HFFc6 (cell line): Measurements from ENCODE around the gene MTA1. TPM values are rescaled to one million over a fixed set of nuclear protein-coding genes. Genes with fewer than 3 reads are reported as not detected.
A peak's percentile ranks its signal among the peaks of the same experiment; 100 is the strongest.

Experiments used
- DNase-seq: peaks from one replicate; pipeline ENCODE4 v3.0.0-alpha.2; 2018
- H3K27ac Mint-ChIP-seq: 2 replicates; pipeline ENCODE4 v1.8.0; 2020; ENCODE audit warnings: mild to moderate bottlenecking, mixed read lengths
- H3K27me3 Mint-ChIP-seq: 2 replicates; pipeline ENCODE4 v1.8.0; 2021; ENCODE audit warnings: mild to moderate bottlenecking, moderate library complexity, mixed read lengths; ENCODE audit not compliant: insufficient read depth
- H3K36me3 Mint-ChIP-seq: 2 replicates; pipeline ENCODE4 v1.8.0; 2021; ENCODE audit warnings: low read depth, mixed read lengths
- H3K4me1 Mint-ChIP-seq: 2 replicates; pipeline ENCODE4 v1.8.0; 2020; ENCODE audit warnings: low read depth, mixed read lengths
- H3K4me3 Mint-ChIP-seq: 2 replicates; pipeline ENCODE4 v1.8.0; 2020; ENCODE audit warnings: mild to moderate bottlenecking, moderate library complexity, mixed read lengths
- H3K9me3 Mint-ChIP-seq: 2 replicates; pipeline ENCODE4 v1.8.0; 2020; ENCODE audit warnings: mild to moderate bottlenecking, mixed read lengths
- CTCF ChIP-seq: fragments of 200-600 bp; sonication (generic); IDR thresholded peaks from 2 replicates; pipeline ENCODE4 v1.5.0; 2021; ENCODE audit warnings: antibody characterized with exemption, mild to moderate bottlenecking
- total RNA-seq, 6 experiments: library from RNA; stranded (reverse); fragmentation: NEBNext Ultra II Directional; extraction: Animal tissue kit (Norgen Biotek cat#: 25700); gene quantifications; 2 replicates in 1 of 6; 3 replicates in 5 of 6; pipeline ENCODE4 v1.2.3, GENCODE V29; 2021

The MTA1 gene
- total RNA-seq, 6 experiments from 2014 or later: 67.5 to 71.3 (median 69.2) TPM

GRCh38 chr14:105409364-105409763 lies 10.3 kb upstream of the MTA1 start:
- no peak for TF ChIP-seq CTCF
- Mint-ChIP-seq H3K4me1 (no peaks in the 10 kb centered on the region), H3K36me3 (peaks cover 2% of the 10 kb centered on the region; the same call in 1 of the 2 replicates), H3K27ac (no peak overlapping the region), H3K27me3 (peaks cover 7% of the 10 kb centered on the region), H3K4me3 (no peak overlapping the region), H3K9me3 (no peaks in the 10 kb centered on the region)
- no peak for DNase-seq

GRCh38 chr14:105410642-105411016 lies 9.0 kb upstream of the MTA1 start:
- Mint-ChIP-seq H3K27ac (no peak overlapping the region), H3K9me3 (no peaks in the 10 kb centered on the region), H3K27me3 (peaks cover 7% of the 10 kb centered on the region), H3K4me3 (peak overlapping the region; percentile 63), H3K36me3 (no peaks in the 10 kb centered on the region; the same call in 1 of the 2 replicates), H3K4me1 (no peaks in the 10 kb centered on the region)
- no peak for DNase-seq
- TF ChIP-seq CTCF: no peak

GRCh38 chr14:105411017-105411941 lies 8.3 kb upstream of the MTA1 start:
- no peak for TF ChIP-seq CTCF
- peaks cover 7% of the 10 kb centered on the region for H3K27me3 Mint-ChIP-seq
- H3K36me3 Mint-ChIP-seq: no peaks in the 10 kb centered on the region; the same call in 1 of the 2 replicates
- H3K27ac Mint-ChIP-seq: no peak overlapping the region
- no peak for DNase-seq
- no peaks in the 10 kb centered on the region for H3K9me3 Mint-ChIP-seq
- H3K4me1 Mint-ChIP-seq: no peaks in the 10 kb centered on the region
- peak overlapping the region; percentile 63 for H3K4me3 Mint-ChIP-seq

- Mint-ChIP-seq H3K27ac (no peak overlapping the region), H3K27me3 (peaks cover 7% of the 10 kb centered on the region), H3K4me3 (peak overlapping the region; percentile 53; the same call in 1 of the 2 replicates), H3K9me3 (no peaks in the 10 kb centered on the region), H3K4me1 (no peaks in the 10 kb centered on the region), H3K36me3 (no peaks in the 10 kb centered on the region; the same call in 1 of the 2 replicates)
- DNase-seq: no peak
- no peak for TF ChIP-seq CTCF
Measured at GRCh38 chr14:105411985-105412770, 7.4 kb upstream of the MTA1 start.

- Mint-ChIP-seq H3K4me3 (no peak overlapping the region), H3K27ac (no peak overlapping the region), H3K4me1 (no peaks in the 10 kb centered on the region), H3K36me3 (no peaks in the 10 kb centered on the region; the same call in 1 of the 2 replicates), H3K27me3 (peaks cover 7% of the 10 kb centered on the region), H3K9me3 (no peaks in the 10 kb centered on the region)
- TF ChIP-seq CTCF: no peak
- no peak for DNase-seq
Measured at GRCh38 chr14:105412771-105413543, 6.7 kb upstream of the MTA1 start.
